Activated naive CD4-positive, alpha-beta T cell treated with anti-CD3 and anti-CD28 coated beads, Interleukin-2, amount 50 U/mL, for 24 hours (primary cell): ENCODE measurements around the gene ZNF236.

Source experiments
- H3K27ac Mint-ChIP-seq: one replicate; pipeline ENCODE4 v1.8.0; 2021; ENCODE audit warnings: mild to moderate bottlenecking, mixed read lengths
- H3K27me3 Mint-ChIP-seq: one replicate; pipeline ENCODE4 v1.8.0; 2021; ENCODE audit warnings: mixed read lengths
- H3K36me3 Mint-ChIP-seq: one replicate; pipeline ENCODE4 v1.8.0; 2021; ENCODE audit warnings: mixed read lengths
- H3K4me1 Mint-ChIP-seq: one replicate; pipeline ENCODE4 v1.8.0; 2021; ENCODE audit warnings: mixed read lengths
- H3K4me3 Mint-ChIP-seq: one replicate; pipeline ENCODE4 v1.8.0; 2021; ENCODE audit warnings: mild to moderate bottlenecking, mixed read lengths
- H3K9me3 Mint-ChIP-seq: one replicate; pipeline ENCODE4 v1.8.0; 2021; ENCODE audit warnings: mixed read lengths

ZNF236 gene

DNA sequence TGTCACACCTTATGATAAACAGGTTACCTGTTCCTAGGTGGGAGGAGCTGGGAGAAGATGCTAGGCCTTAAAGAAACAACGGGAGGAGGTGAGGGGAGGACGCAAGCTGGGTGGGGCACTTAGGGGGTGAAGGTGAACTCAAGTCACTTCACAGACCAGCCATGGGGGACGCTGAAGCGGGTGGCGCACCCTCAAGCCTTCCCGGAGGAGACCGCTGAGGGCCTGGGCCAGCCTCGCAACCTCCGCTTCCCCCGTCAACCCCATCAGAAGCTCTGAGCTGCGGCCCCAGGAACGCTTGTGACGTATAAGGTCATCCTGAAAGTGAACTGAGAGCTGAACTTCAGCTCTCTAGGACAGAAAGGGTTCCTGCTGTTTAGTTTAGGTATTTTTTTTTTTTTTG is 176.7 kb downstream of the ZNF236 start:
- Mint-ChIP-seq H3K9me3 (no peaks in the 10 kb centered on the region), H3K27ac (peak overlapping the region; percentile 30), H3K27me3 (no peaks in the 10 kb centered on the region), H3K4me3 (no peak overlapping the region), H3K36me3 (no peaks in the 10 kb centered on the region), H3K4me1 (peaks cover 6% of the 10 kb centered on the region)

DNA sequence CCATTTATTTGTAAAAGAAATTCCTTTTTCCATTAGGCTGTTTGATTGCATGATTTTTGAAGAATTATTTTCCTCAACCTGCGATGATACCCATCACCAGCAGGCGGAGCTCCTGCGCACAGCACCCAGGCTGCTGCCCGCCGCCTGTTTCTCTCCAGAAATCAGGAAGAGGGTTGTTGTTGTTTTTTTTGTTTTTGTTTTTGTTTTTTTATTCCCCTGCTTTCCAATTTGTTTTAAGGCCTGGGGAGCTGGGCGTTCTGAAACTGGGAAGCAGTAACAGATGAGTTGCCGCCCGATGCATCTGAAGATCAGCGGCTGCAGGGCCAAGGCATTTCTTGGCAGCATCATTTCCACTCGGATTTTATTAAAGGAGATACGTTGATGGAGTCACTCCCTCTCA is 178.2 kb downstream of the ZNF236 start:
- no peaks in the 10 kb centered on the region for H3K9me3 Mint-ChIP-seq
- no peak overlapping the region for H3K27ac Mint-ChIP-seq
- H3K4me3 Mint-ChIP-seq: no peak overlapping the region
- H3K27me3 Mint-ChIP-seq: no peaks in the 10 kb centered on the region
- H3K4me1 Mint-ChIP-seq: peaks cover 20% of the 10 kb centered on the region
- no peaks in the 10 kb centered on the region for H3K36me3 Mint-ChIP-seq

- H3K27ac Mint-ChIP-seq: no peak overlapping the region
- no peaks in the 10 kb centered on the region for H3K27me3 Mint-ChIP-seq
- H3K36me3 Mint-ChIP-seq: no peaks in the 10 kb centered on the region
These were observed 178.7 kb downstream of the ZNF236 start for GRCh38 chr18:77001041-77001440.

GRCh38 chr18:77001979-77002378 is 179.6 kb downstream of the ZNF236 start:
- H3K27ac Mint-ChIP-seq: no peak overlapping the region
- no peaks in the 10 kb centered on the region for H3K36me3 Mint-ChIP-seq
- peaks cover 25% of the 10 kb centered on the region for H3K4me1 Mint-ChIP-seq
- no peak overlapping the region for H3K4me3 Mint-ChIP-seq
- no peaks in the 10 kb centered on the region for H3K27me3 Mint-ChIP-seq
- no peaks in the 10 kb centered on the region for H3K9me3 Mint-ChIP-seq

More at GRCh38 chr18:77001041-77001440, 178.7 kb downstream of the ZNF236 start:
- Mint-ChIP-seq H3K4me1 (peaks cover 25% of the 10 kb centered on the region), H3K9me3 (no peaks in the 10 kb centered on the region), H3K4me3 (no peak overlapping the region)

- no peaks in the 10 kb centered on the region for H3K27me3 Mint-ChIP-seq
- H3K4me3 Mint-ChIP-seq: no peak overlapping the region
- H3K27ac Mint-ChIP-seq: peak overlapping the region; percentile 70
- no peaks in the 10 kb centered on the region for H3K36me3 Mint-ChIP-seq
- H3K4me1 Mint-ChIP-seq: peaks cover 25% of the 10 kb centered on the region
- no peaks in the 10 kb centered on the region for H3K9me3 Mint-ChIP-seq
These were observed 180.1 kb downstream of the ZNF236 start for GRCh38 chr18:77002496-77002895.

DNA sequence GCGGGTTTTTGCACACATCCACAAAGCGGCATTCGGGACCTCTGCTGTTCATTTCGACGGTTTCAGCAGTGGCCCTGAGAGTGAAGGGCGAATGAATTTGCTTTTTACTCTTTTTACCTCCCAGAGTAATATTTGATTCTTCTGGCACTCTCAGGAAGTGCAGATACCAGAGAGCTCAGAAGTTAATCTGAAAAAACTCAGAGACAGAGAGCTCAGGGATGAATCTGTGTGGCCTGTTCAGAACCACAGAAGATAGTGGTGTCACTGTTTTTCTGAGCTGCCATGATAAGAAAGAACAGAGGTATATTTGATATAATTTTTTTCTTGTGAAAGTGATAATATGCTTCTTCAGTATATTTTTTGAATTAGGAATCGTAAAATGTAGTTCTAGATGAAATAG is 181.0 kb downstream of the ZNF236 start:
- Mint-ChIP-seq H3K27ac (no peak overlapping the region), H3K9me3 (no peaks in the 10 kb centered on the region), H3K4me1 (peaks cover 25% of the 10 kb centered on the region), H3K27me3 (no peaks in the 10 kb centered on the region), H3K36me3 (no peaks in the 10 kb centered on the region), H3K4me3 (no peak overlapping the region)

GRCh38 chr18:77004555-77005380 is 182.4 kb downstream of the ZNF236 start:
- Mint-ChIP-seq H3K27ac (no peak overlapping the region), H3K9me3 (no peaks in the 10 kb centered on the region), H3K36me3 (no peaks in the 10 kb centered on the region), H3K4me3 (peak overlapping the region; percentile 47), H3K27me3 (no peaks in the 10 kb centered on the region), H3K4me1 (peaks cover 25% of the 10 kb centered on the region)

DNA sequence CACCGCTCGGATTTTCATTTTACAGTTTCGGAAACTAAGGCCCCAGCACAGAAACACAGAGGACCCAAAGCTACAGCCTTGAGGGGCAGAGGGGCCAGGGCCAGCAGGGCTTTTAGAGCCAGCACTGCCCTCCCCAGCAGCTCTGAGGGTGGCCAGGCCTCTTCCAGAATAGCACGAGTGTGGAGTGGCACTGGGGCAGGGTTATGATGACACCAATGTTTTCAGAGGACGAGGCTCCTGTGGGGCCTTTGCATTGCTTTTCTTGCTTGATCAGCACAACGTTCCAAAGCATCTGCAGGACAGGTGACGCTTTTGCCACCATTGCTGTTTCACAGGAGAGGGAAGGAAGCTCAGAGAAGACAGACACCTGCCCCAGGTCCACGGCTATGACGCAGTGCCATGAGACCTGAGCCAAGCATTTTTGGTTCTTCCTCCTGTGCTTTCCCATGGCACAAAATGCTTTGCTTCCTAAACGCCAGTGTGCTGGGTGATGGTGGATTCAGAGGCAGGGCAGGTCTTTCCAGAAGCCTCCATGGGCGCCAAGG is 183.4 kb downstream of the ZNF236 start:
- H3K36me3 Mint-ChIP-seq: no peaks in the 10 kb centered on the region
- H3K27ac Mint-ChIP-seq: no peak overlapping the region
- H3K4me3 Mint-ChIP-seq: no peak overlapping the region
- H3K9me3 Mint-ChIP-seq: no peaks in the 10 kb centered on the region
- H3K4me1 Mint-ChIP-seq: peaks cover 20% of the 10 kb centered on the region
- no peaks in the 10 kb centered on the region for H3K27me3 Mint-ChIP-seq

- no peaks in the 10 kb centered on the region for H3K36me3 Mint-ChIP-seq
- peaks cover 20% of the 10 kb centered on the region for H3K4me1 Mint-ChIP-seq
- no peak overlapping the region for H3K4me3 Mint-ChIP-seq
- H3K9me3 Mint-ChIP-seq: no peaks in the 10 kb centered on the region
- H3K27ac Mint-ChIP-seq: no peak overlapping the region
- no peaks in the 10 kb centered on the region for H3K27me3 Mint-ChIP-seq
These were observed 184.2 kb downstream of the ZNF236 start for GRCh38 chr18:77006305-77007175.

DNA sequence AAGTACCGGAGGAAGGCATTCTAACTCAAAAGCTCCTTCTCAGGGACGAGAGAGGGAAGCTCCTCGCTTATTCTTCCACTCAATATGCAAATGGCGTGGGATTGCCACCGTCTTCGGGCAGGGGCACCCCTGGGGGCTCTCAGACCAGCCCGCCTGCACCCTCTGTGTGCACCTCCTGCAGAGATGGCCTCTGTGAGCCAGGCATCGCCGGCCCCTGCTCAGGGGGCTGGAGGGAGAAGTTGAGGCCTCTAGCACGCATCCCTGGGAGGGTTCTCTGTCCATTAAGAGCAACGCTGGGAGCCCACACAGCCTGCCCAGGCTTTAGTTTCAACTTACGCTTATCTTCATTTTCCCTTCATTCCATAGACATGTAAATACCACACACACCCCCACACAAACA is 184.9 kb downstream of the ZNF236 start:
- no peaks in the 10 kb centered on the region for H3K27me3 Mint-ChIP-seq
- H3K36me3 Mint-ChIP-seq: no peaks in the 10 kb centered on the region
- no peak overlapping the region for H3K4me3 Mint-ChIP-seq
- no peak overlapping the region for H3K27ac Mint-ChIP-seq
- peaks cover 20% of the 10 kb centered on the region for H3K4me1 Mint-ChIP-seq
- no peaks in the 10 kb centered on the region for H3K9me3 Mint-ChIP-seq

DNA sequence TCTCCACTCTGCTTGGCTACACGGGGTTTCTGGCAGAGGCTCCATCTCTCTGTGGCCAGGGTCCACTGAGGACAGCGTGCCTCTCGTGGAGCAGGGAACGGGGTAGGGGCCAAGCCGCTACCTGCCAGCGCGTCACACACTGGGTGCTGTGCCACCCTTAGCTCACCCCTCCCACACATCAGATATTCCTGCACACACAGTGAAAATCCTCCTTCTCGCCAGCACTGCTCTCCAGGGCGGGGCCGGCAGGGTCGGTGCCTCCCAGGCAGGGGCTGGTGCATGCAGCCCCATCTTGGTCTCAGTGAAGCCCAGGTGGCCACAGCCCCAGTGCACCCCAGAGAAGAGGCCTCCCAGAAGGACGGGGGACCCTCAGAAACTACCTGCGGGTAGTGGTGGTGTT is 185.6 kb downstream of the ZNF236 start:
- no peak overlapping the region for H3K4me3 Mint-ChIP-seq
- H3K4me1 Mint-ChIP-seq: peaks cover 20% of the 10 kb centered on the region
- no peaks in the 10 kb centered on the region for H3K36me3 Mint-ChIP-seq
- no peaks in the 10 kb centered on the region for H3K9me3 Mint-ChIP-seq
- no peak overlapping the region for H3K27ac Mint-ChIP-seq
- no peaks in the 10 kb centered on the region for H3K27me3 Mint-ChIP-seq

DNA sequence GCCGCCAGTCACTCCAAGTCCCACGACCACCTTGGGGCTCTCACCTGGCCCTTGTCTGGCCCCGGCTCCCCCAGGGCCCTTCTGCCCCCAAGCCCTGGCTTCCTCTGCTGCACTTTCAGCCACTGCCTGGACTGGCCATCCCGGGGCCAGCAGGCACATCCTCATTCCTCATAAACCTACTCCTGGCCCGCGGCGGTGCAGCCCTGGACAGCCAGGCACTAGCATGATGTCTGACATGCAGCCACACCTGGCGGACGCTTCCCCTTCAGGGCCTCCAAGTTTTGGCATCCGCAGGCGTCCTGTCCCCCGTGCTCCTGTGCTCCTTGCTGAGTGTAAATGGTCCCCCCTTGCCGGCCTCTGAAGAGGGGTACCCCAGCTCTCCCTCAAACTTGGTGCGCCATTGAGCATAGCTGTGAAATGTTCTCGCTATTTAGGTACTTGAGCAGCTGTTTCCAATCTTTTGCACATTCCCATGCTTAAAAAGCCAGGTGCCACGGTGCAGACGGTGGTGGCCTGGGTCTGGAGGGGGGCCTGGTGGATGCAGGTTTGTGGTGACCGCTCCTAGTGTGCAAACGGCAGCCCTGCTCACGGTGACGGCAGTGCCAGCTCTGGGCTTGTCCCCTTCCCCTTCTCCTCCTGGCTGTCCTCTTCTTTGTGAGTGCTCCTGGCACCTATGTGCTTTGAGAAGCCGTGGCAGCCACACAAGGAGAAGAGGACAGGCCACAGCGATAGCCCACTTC is 186.4 kb downstream of the ZNF236 start:
- no peak overlapping the region for H3K4me3 Mint-ChIP-seq
- H3K36me3 Mint-ChIP-seq: peaks cover 3% of the 10 kb centered on the region
- H3K27me3 Mint-ChIP-seq: no peaks in the 10 kb centered on the region
- no peak overlapping the region for H3K27ac Mint-ChIP-seq
- no peaks in the 10 kb centered on the region for H3K9me3 Mint-ChIP-seq
- H3K4me1 Mint-ChIP-seq: peaks cover 25% of the 10 kb centered on the region

- H3K4me1 Mint-ChIP-seq: peaks cover 19% of the 10 kb centered on the region
- no peak overlapping the region for H3K4me3 Mint-ChIP-seq
- peaks cover 3% of the 10 kb centered on the region for H3K36me3 Mint-ChIP-seq
- no peaks in the 10 kb centered on the region for H3K27me3 Mint-ChIP-seq
- no peaks in the 10 kb centered on the region for H3K9me3 Mint-ChIP-seq
- H3K27ac Mint-ChIP-seq: peak overlapping the region; percentile 82
These were observed 187.3 kb downstream of the ZNF236 start for GRCh38 chr18:77009675-77010074.

GRCh38 chr18:77012120-77012519 is 189.8 kb downstream of the ZNF236 start:
- H3K36me3 Mint-ChIP-seq: peaks cover 3% of the 10 kb centered on the region
- no peaks in the 10 kb centered on the region for H3K27me3 Mint-ChIP-seq
- H3K9me3 Mint-ChIP-seq: no peaks in the 10 kb centered on the region
- no peak overlapping the region for H3K4me3 Mint-ChIP-seq
- peaks cover 10% of the 10 kb centered on the region for H3K4me1 Mint-ChIP-seq
- H3K27ac Mint-ChIP-seq: no peak overlapping the region

DNA sequence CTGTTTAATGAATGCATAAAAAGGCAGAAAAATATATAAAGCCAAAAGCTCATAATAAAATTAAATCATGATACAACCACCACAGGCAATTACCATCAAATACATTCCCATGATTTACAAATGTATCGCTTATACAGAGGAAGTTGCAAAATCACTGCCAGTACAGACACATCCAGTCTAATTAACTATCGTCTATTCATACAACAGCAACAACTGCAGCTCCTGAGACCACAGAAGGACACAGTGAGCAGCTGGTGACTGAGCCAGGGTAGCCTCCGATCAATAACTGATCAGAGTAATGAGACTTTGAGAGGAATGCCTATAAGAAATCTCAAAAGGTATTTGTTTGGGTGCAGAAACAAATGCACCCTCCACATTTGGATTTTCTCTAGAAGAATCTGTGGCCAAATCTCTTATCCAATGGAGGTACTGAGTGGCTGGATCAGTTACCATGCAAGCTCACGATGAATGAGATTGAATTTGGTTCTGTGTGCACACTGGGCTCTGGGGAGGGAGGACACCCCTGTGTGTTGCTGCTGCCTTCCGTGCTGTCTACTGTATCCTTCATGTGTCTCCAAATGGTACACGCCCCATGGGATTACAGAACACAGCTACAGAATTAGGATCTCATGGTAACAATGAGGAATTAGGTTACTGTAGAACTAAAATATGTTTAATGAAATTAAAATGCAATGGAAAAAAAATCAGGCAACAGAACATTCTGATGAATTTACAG is 190.6 kb downstream of the ZNF236 start:
- peaks cover 3% of the 10 kb centered on the region for H3K36me3 Mint-ChIP-seq
- H3K4me1 Mint-ChIP-seq: peaks cover 10% of the 10 kb centered on the region
- peak overlapping the region; percentile 23 for H3K27ac Mint-ChIP-seq
- H3K9me3 Mint-ChIP-seq: no peaks in the 10 kb centered on the region
- no peak overlapping the region for H3K4me3 Mint-ChIP-seq
- no peaks in the 10 kb centered on the region for H3K27me3 Mint-ChIP-seq
